D721Med (cell line): ENCODE data around the gene IFIT2.

Source experiments
- DNase-seq: peaks from one replicate; pipeline ENCODE4 v3.0.0; 2011; ENCODE audit warnings: low spot score; ENCODE audit not compliant: insufficient read length
- FAIRE-seq: peaks from 2 replicates; lab custom pipeline; 2011; peaks lifted over from hg19 to GRCh38; lab: Jason Lieb, UNC
- TF ChIP-seq, protein P1 (sequence below): IDR thresholded peaks from 2 replicates; pipeline ENCODE4 v1.5.1; 2012; ENCODE audit warnings: mild to moderate bottlenecking, control low read depth; ENCODE audit not compliant: insufficient read depth; ENCODE audit errors: missing control alignments

The IFIT2 gene

DNA sequence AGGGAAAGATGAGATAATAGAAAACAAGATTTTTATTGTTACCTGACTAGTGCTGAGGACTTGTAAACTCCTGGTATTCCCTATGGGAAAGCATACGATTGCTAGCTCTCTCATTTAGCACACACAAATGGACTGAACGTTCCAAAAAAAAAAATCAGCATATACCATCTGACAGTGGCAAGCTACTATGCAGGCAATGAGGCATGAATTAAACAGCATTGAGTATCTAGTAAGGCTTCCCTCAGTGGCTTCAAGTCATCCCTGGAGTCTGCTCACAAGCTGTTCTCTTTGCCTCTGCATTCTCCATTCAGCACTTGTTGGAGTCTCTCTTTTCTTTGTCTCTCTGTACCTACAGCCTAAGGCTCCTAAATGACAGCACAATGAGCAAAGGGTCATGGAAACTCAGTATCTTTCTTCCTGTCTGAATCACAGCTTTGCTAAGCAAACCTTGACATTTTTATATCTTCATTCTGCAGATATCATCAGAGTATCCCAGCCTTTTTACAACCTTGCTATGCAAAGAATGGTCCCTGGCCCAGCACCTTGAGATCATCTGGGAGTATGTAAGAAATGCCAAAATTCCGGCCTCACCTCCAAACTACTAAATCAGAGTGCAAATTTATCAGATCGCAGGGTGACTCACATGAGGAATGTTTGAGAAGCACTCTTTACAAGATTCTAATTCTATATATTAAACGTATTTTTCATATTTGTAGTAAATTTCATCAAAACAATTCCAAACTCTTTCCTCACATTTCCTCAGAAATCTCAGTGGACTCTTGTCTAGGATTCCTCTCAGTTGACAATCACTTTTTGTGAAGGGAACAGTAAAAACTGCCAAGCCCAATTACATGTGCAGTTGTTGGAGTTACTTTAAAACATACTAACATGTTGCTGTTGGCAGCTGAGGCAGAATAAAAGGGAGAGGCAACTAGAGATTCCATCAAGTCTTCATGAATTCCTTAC, 39.5 kb upstream of the IFIT2 start:
- FAIRE-seq (no peak), DNase-seq (no peak)
- TF ChIP-seq, protein P1, sequence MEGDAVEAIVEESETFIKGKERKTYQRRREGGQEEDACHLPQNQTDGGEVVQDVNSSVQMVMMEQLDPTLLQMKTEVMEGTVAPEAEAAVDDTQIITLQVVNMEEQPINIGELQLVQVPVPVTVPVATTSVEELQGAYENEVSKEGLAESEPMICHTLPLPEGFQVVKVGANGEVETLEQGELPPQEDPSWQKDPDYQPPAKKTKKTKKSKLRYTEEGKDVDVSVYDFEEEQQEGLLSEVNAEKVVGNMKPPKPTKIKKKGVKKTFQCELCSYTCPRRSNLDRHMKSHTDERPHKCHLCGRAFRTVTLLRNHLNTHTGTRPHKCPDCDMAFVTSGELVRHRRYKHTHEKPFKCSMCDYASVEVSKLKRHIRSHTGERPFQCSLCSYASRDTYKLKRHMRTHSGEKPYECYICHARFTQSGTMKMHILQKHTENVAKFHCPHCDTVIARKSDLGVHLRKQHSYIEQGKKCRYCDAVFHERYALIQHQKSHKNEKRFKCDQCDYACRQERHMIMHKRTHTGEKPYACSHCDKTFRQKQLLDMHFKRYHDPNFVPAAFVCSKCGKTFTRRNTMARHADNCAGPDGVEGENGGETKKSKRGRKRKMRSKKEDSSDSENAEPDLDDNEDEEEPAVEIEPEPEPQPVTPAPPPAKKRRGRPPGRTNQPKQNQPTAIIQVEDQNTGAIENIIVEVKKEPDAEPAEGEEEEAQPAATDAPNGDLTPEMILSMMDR = no peak

DNA sequence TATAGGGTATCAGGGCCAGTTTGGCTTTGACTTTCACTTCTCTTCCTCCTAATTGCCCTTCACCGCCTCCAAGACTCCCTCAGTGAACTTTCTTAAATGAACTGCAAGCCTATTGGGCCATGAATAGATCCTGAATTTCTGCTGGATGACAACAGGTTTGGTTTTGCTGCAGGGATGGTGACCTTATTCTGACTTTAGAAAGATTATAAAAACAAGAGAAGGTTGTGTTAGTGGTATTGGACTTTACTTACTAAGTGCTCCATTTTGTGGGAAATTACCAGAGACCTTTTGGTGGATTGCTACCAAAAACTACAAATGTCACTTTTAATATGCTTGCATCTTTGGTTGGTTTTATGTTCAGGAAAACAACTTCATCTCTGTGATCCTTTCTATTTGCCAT, 38.8 kb upstream of the IFIT2 start:
- TF ChIP-seq, protein P1 = no peak
- no peak for FAIRE-seq
- DNase-seq = no peak

DNA sequence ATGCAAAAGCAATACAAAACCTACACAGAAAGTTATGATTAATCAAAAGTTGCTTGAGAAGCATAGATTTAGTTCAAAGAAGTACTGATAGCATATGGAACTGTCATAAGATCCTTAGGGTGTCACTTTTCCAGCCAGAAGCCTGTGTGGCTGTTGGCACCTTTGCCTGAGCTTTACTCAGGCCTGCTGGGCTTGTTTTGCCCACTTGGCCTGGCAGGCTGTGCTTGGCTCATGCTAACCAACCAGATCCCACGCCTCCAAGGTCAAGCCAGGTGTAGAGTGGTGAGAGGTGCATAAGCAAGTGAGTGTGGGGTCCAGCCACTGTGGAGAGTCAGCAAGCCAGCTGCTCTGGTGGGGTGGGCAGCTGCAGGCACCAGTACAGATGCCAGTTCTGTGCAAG, 38.3 kb upstream of the IFIT2 start:
- FAIRE-seq (no peak), DNase-seq (no peak)
- TF ChIP-seq, protein P1 = no peak

DNA sequence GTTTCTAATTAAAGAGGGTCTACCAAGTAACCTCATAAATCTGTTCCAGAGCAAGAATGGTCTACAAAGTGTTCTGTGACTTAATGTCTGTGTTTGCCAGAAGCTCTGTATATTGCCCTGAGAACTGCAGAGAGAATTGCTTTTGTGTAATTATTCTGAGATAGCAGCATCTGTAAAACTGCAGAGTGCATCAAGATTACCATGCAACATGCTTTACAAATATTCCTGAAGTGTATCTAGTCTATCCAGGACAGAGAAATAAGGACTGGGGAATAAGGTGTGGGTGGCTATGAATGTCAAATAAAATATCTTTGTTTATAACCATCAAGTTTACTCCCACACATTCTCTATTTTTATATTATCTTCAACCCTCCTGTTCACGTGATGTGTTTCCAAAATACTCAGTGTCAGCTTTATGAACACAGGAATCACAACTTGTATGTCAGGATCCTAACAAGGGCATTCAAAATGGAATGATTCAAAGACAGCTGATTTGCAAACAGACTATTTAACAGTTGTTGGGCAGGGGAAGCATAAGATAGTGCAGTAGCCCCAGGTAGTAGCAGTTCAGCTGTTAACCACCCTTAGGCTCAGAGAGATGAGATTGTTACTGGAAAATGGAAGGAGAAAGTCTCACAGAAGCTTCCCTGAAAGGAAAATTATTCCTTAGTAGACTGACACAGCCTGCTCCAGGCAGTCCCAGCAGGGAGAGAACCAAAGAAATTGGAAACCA, 35.0 kb upstream of the IFIT2 start:
- FAIRE-seq (no peak), DNase-seq (no peak)
- TF ChIP-seq, protein P1 = no peak

DNA sequence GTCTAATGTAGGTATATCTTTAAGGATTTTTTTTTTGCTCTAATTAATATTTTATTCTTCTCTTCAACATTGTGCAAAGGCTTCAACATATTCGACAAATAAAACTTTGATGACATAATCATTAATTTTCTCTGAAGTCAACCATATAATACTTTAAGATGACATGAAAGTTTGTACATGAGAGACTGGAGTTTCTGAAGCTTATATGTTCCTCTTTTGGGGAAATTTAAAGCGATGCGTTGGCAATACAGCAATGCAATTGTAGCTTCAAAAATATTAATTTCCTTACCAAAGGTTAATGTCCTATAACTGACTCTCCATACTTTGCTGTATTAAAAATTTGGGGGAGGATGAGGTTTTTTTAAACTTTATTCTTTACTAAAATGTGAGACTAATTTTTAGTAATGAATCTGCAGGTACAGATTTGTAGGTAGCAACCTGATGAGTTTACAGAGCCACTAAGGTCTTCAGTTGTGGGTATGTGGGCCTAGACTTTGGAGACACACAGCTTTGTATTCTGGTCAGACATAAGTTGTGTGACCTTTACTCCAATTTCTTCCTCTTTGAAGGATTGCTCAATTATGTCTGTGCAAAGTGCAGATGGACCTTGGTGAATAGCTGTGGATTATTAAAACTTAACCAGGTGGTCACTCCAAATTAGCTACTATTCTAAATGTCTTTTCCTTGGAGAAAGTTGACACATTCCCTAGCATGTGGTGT, 32.3 kb upstream of the IFIT2 start:
- TF ChIP-seq, protein P1 = no peak
- DNase-seq (no peak), FAIRE-seq (no peak)

DNA sequence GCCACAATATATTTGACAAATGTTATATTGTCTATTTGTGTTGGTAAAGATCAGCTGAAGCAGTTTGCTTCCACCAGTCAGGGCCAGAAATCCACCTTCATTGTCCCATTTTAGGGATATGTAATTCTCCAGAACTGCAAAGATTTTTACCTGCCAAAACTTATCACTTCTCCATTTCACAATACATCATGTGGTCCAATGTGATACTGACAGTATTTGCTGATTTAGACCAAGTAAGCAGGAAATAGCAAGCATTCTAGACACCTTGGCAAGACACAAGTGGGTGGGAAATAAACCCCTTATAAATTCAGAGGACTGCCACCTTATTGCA, 31.7 kb upstream of the IFIT2 start:
- FAIRE-seq (no peak), DNase-seq (no peak)
- TF ChIP-seq, protein P1 = no peak
